Uterus (tissue), 2 donors: ENCODE measurements around the gene TRIM17.

Experiments used
- CTCF ChIP-seq, 4 experiments: fragments of 200-600 bp in 2 of 4; fragments of 450-650 bp in 2 of 4; sonication (generic) in 2 of 4; IDR thresholded peaks; one replicate each; pipeline ENCODE4 v1.5.1; 2016 to 2019; ENCODE audit warnings: antibody characterized with exemption in 4 of 4, mild to moderate bottlenecking in 2 of 4, moderate library complexity in 1 of 4
- POLR2A ChIP-seq, 2 donors: fragments of 450-650 bp; IDR thresholded peaks; one replicate each; pipeline ENCODE4 v1.6.1; 2016; ENCODE audit warnings: antibody characterized with exemption in 2 of 2, mild to moderate bottlenecking in 1 of 2, moderate library complexity in 1 of 2

DNA sequence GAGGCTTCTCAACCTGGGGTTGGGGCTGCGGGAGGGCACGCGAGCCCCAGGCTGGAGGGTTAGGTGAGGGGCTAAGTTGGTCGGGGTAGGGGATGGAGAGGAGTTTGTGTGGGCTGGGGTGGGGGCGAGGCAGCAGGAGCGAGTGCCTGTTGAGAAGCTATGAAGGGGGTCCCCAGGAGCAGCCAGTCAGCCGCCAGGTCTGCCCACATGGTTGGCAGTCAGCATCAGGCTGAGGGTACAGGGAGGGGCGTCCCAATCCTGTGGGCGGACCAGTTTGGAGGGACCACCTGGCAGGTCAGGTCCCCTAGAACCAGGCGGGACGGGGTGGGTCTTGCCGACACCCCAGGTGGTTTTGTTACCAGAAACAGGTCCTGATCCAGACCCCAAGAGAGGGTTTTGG is 400 bp upstream of the TRIM17 start:
- TF ChIP-seq POLR2A (IDR thresholded peaks at IDR 0.05) (no peak), CTCF (IDR thresholded peaks at IDR 0.05) (no peak)
